Transverse colon (tissue), 4 donors: ENCODE results near the gene SETMAR. TPM values are rescaled to one million over a fixed set of nuclear protein-coding genes. Genes with fewer than 3 reads are reported as not detected.
A peak's percentile ranks its signal among the peaks of the same experiment; 100 is the strongest.

Source experiments
- DNase-seq: peaks from one replicate; pipeline ENCODE4 v3.0.0-alpha.2; 2019
- H3K27ac ChIP-seq, 4 donors: fragments of 200-600 bp; sonication (generic); 2 replicates each; pipeline ENCODE4 v1.5.1; 2016 to 2018; ENCODE audit warnings: inconsistent platforms in 4 of 4
- H3K27me3 ChIP-seq: fragments of 200-600 bp; sonication (generic); 2 replicates; pipeline ENCODE4 v1.5.1; 2017; ENCODE audit warnings: inconsistent platforms
- H3K36me3 ChIP-seq, 4 donors: fragments of 200-600 bp; sonication (generic); 2 replicates each; pipeline ENCODE4 v1.5.1; 2017 to 2019; ENCODE audit warnings: inconsistent platforms in 4 of 4
- H3K4me1 ChIP-seq, 4 donors: fragments of 200-600 bp; sonication (generic); 2 replicates each; pipeline ENCODE4 v1.5.1; 2017 to 2020; ENCODE audit warnings: inconsistent platforms in 4 of 4
- H3K4me3 ChIP-seq, 4 donors: fragments of 200-600 bp; sonication (generic); 1 replicate in 1 of 4; 2 replicates in 3 of 4; pipeline versions ENCODE4 v1.5.1 to v1.6.1; 2017 to 2019; ENCODE audit warnings: inconsistent platforms in 4 of 4
- H3K9me3 ChIP-seq, 2 donors: fragments of 200-600 bp; sonication (generic); 2 replicates each; pipeline ENCODE4 v1.5.1; 2017 to 2019; ENCODE audit warnings: inconsistent platforms in 2 of 2
- CTCF ChIP-seq, 5 experiments: fragments of 200-600 bp in 3 of 5; fragments of 450-650 bp in 2 of 5; sonication (generic) in 3 of 5; IDR thresholded peaks; 1 replicate in 2 of 5; 2 replicates in 3 of 5; pipeline ENCODE4 v1.5.1; 2016 to 2017; ENCODE audit warnings: antibody characterized with exemption in 5 of 5, inconsistent platforms in 3 of 5, mild to moderate bottlenecking in 2 of 5, moderate library complexity in 1 of 5
- EP300 ChIP-seq: sonication (generic); formaldehyde crosslinking; IDR thresholded peaks from one replicate; pipeline ENCODE4 v1.6.1; 2017; ENCODE audit warnings: antibody characterized with exemption, low read depth
- POLR2A ChIP-seq: fragments of 450-650 bp; IDR thresholded peaks from one replicate; pipeline ENCODE4 v1.6.1; 2016; ENCODE audit warnings: antibody characterized with exemption, mild to moderate bottlenecking, moderate library complexity
- POLR2AphosphoS5 ChIP-seq, 3 donors: sonication (generic); formaldehyde crosslinking; IDR thresholded peaks; one replicate each; pipeline ENCODE4 v1.6.1; 2016; ENCODE audit warnings: antibody characterized with exemption in 3 of 3
- WGBS, 2 donors: methylation state at CpG; one replicate each; pipeline ENCODE4 v1.1.5; 2018; ENCODE audit warnings: low coverage in 1 of 2; 5-methylcytosine and 5-hydroxymethylcytosine counted together
- in situ Hi-C, 4 donors: fragments of 200-750 bp; cut with MboI; loops; one replicate each; pipeline versions ENCODE4 v1.15.0 to v1.15.1; 2017; ENCODE audit warnings: low sequenced_read_pairs in 3 of 4, low pct_ligation_motif_present in 1 of 4, low pct_unique_long_range_greater_than_20kb in 1 of 4
- intact Hi-C: fragments of 100-400 bp; cut with DNase I; formaldehyde crosslinking; loops from one replicate; pipeline ENCODE4 v1.15.1; 2023; ENCODE audit warnings: low total_unique reads
- total RNA-seq, 4 donors: library from RNA; depleted of rRNA; stranded (reverse); fragments of >200 nt; gene quantifications; one replicate each; pipeline ENCODE4 v1.1.0, GENCODE V29; 2016

The SETMAR gene
- total RNA-seq, 4 donors from 2014 or later = 12.0 to 30.7 (median 15.9) TPM

DNA sequence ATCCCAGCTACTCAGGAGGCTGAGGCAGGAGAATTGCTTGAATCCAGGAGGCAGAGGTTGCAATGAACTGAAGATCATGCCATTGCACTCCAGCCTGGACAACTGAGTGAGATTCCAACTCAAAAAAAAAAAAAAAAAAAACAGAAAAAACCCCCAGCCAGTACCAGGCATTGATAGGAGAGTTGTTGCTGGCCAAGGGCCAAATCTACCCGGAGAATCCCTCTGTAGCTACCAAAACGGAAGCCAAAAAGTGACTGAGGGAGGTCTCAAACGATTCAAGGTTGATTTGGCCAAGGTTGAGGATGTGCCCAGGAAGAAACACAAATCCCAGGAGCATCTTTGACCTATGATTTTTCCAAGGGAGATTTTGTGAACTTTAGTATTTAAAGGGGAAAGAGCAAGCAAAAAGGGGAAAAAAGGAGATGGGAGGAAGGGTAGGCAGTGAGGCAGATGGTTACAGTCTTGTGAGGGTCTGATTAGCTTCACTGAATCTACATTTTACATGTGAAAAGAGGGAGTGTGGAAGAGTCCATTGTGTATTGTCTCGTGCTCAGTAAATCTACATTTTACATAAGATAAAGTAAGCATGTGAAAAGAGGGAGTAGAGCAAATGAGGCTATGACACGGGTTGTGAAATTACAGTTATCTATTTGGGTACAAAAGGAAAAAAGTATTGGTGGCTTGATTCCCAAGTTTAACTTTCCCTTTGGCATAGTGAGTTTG is 32.8 kb downstream of the SETMAR start:
- Histone ChIP-seq H3K36me3 (no peaks in the 10 kb centered on the region), H3K27me3 (no peaks in the 10 kb centered on the region), H3K27ac (no peak overlapping the region), H3K9me3 (no peaks in the 10 kb centered on the region), H3K4me1 (no peaks in the 10 kb centered on the region), H3K4me3 (no peak overlapping the region)
- TF ChIP-seq CTCF (IDR thresholded peaks at IDR 0.05) (no peak), POLR2AphosphoS5 (IDR thresholded peaks at IDR 0.05) (no peak)
- WGBS, 2 donors = 59 to 72% methylated on average over 5 of the region's 5 CpGs
- DNase-seq = no peak
- in situ Hi-C loops = no loop called here
- intact Hi-C loops = loop anchor here (2.0 kb wide), 1 partner anchor 67 kb away; no protein-coding TSS in a partner anchor

GRCh38 chr3:4336850-4337546 is 33.8 kb downstream of the SETMAR start:
- in situ Hi-C loops (no loop called here), intact Hi-C loops (loop anchor here (2.0 kb wide), 1 partner anchor 66 kb away; no protein-coding TSS in a partner anchor)
- TF ChIP-seq EP300 (no peak), CTCF (IDR thresholded peaks at IDR 0.05) (no peak), POLR2A (no peak), POLR2AphosphoS5 (IDR thresholded peaks at IDR 0.05) (no peak)
- WGBS, 2 donors = 60 to 67% methylated on average over 3 of the region's 3 CpGs
- no peak overlapping the region for H3K4me3 ChIP-seq
- H3K27ac ChIP-seq = no peak overlapping the region
- H3K27me3 ChIP-seq = no peaks in the 10 kb centered on the region
- H3K36me3 ChIP-seq = no peaks in the 10 kb centered on the region
- H3K4me1 ChIP-seq = peaks cover 0 to 5% (median 0%) of the 10 kb centered on the region in 4 donors
- DNase-seq = no peak
- H3K9me3 ChIP-seq = no peaks in the 10 kb centered on the region

GRCh38 chr3:4338751-4339150 is 35.6 kb downstream of the SETMAR start:
- in situ Hi-C loops (no loop called here), intact Hi-C loops (no loop called here)
- Histone ChIP-seq H3K4me3 (no peak overlapping the region), H3K27me3 (no peaks in the 10 kb centered on the region), H3K9me3 (no peaks in the 10 kb centered on the region), H3K36me3 (no peaks in the 10 kb centered on the region), H3K4me1 (peaks cover 0 to 5% (median 0%) of the 10 kb centered on the region in 4 donors), H3K27ac (no peak overlapping the region)
- TF ChIP-seq POLR2AphosphoS5 (IDR thresholded peaks at IDR 0.05) (no peak), POLR2A (no peak), EP300 (no peak)
- WGBS, 2 donors = 93 to 100% methylated on average over 1 to 5 of the region's 5 CpGs
- DNase-seq = no peak

DNA sequence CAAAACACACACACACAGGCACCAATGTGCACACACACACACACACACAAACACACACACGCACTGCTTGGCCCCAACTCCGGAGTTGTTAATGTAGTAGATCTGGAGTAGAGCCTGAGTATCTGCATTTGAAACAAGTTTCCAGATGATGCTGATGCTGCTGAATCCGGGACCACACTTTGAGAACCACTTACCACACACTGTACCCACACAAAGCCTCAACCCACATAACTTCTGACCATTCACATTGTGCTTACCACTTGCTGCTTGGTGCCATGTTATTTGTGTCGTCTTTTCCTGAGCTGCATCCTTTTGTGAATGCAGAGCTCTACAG is 36.9 kb downstream of the SETMAR start:
- intact Hi-C loops = no loop called here
- H3K4me1 ChIP-seq = peaks cover 0 to 5% (median 0%) of the 10 kb centered on the region in 4 donors
- in situ Hi-C loops = no loop called here
- 97 to 100% methylated on average over 1 to 4 of the region's 4 CpGs for WGBS, 2 donors
- H3K27me3 ChIP-seq = no peaks in the 10 kb centered on the region
- TF ChIP-seq POLR2AphosphoS5 (IDR thresholded peaks at IDR 0.05) (no peak), CTCF (IDR thresholded peaks at IDR 0.05) (no peak)
- peak overlapping the region in 1 of 4 donors; percentile 35 for H3K27ac ChIP-seq
- H3K4me3 ChIP-seq = no peak overlapping the region
- no peaks in the 10 kb centered on the region for H3K9me3 ChIP-seq
- no peak for DNase-seq
- H3K36me3 ChIP-seq = no peaks in the 10 kb centered on the region
